Dedifferentiated amniotic fluid mesenchymal stem cell (primary cell): Measurements from ENCODE around the gene NOSTRIN.
"Not testable (repeated sequence)": the region's sequence is repeated elsewhere in the genome, so short reads cannot be mapped to it uniquely, and the experiment has no call there.

Experiments
- DNase-seq: peaks from one replicate; pipeline ENCODE4 v3.0.0-alpha.2; 2016; ENCODE audit errors: extremely low spot score

The NOSTRIN gene

GRCh38 chr2:168789776-168790175 lies 12.7 kb upstream of the NOSTRIN start:
- DNase-seq: no peak

- no peak for DNase-seq
Measured at GRCh38 chr2:168790226-168790902, 12.1 kb upstream of the NOSTRIN start.

GRCh38 chr2:168791140-168791539 lies 11.3 kb upstream of the NOSTRIN start:
- DNase-seq: not testable (repeated sequence)

GRCh38 chr2:168793596-168793995 lies 8.8 kb upstream of the NOSTRIN start:
- DNase-seq: no peak

- no peak for DNase-seq
Measured at GRCh38 chr2:168794968-168795367, 7.5 kb upstream of the NOSTRIN start.

- DNase-seq: no peak
Measured at GRCh38 chr2:168796090-168796577, 6.3 kb upstream of the NOSTRIN start.

DNA sequence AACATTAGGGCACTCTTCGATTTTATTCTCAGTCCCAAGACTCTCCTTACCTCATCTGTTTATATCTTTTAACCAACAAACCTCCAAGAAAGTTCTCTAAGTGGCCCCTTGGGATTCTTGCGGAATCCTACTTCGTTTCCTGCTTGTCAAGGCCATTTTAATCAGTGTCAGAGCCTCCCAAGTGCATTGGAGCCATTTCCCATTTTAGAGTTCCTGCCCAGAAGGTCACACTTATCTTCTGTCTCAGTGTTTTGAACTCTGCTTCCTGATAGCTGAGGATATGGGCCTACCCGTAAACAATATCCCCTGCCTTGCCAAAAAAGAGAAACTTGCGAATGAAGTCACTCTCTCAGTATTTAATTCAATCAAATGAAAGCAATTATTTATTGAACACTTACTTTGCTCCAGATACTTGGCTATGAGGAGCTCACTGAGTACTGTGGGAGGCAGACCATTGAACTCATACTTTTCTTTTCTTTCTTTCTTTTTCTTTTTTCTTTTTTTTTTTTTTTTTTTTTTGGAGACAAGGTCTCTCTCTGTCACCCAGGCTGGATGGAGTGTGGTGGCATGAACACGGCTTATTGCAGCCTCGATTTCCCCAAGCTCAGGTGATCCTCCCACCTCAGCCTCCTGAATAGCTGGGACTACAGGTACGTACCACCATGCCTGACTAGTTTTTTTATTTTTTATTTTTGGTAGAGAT lies 5.7 kb upstream of the NOSTRIN start:
- DNase-seq: no peak

GRCh38 chr2:168797286-168797655 lies 5.2 kb upstream of the NOSTRIN start:
- no peak for DNase-seq

DNA sequence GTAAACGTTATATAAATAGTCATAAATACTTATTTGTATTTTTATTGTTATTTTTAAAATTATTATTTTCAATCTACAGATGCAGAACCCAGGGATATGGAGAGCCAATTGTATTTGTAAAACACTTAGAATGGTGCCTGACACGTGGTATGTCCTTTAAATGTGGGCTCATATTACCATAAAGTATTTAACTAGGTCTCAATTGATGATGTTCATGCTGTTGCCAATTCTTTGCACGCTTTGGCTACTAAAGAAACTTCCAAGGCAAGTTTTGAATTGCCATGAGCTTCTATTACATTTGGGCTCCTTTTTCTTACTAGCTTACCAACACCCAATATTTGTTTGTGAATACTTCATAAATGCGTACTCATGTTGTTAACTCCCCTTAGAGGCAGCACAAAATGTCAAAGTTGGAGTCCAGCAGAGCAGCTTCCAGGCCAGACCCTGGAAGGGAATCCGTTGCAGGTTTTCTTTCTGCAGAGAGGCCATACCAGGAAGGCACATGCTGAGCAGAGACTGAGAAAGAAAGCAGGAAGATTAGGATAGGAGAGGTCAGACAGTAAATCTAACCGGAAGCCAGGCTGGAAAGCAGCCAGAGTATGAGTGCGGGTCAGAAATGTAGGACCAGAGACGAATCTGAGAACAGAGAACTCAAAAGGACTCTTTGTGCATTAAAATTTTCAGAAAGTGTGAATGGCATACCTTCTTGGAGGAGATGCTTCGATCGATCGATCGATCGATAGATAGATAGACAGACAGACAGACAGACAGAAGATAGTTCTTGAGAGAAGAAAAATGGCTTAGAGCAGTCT lies 4.2 kb upstream of the NOSTRIN start:
- no peak for DNase-seq

GRCh38 chr2:168798888-168799410 lies 3.5 kb upstream of the NOSTRIN start:
- no peak for DNase-seq

DNA sequence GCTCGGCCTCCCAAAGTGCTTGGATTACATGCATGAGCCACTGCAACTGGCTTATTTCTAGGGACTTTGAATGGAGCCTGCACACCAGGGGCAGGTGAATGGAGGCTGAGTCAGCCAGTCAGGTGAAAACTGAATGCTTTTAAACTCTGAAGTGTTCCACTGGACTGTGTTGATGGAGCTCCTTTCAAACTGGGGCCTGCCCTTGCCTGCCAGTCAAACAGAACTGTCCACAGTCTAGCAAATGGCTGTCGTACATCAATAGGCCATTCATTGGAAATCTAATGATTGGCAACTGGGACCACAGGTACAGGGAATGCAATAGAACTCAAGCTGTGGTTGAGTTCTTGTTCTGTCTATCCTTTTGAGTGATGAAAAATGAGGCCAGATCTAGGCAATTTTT lies 966 bp upstream of the NOSTRIN start:
- no peak for DNase-seq

DNA sequence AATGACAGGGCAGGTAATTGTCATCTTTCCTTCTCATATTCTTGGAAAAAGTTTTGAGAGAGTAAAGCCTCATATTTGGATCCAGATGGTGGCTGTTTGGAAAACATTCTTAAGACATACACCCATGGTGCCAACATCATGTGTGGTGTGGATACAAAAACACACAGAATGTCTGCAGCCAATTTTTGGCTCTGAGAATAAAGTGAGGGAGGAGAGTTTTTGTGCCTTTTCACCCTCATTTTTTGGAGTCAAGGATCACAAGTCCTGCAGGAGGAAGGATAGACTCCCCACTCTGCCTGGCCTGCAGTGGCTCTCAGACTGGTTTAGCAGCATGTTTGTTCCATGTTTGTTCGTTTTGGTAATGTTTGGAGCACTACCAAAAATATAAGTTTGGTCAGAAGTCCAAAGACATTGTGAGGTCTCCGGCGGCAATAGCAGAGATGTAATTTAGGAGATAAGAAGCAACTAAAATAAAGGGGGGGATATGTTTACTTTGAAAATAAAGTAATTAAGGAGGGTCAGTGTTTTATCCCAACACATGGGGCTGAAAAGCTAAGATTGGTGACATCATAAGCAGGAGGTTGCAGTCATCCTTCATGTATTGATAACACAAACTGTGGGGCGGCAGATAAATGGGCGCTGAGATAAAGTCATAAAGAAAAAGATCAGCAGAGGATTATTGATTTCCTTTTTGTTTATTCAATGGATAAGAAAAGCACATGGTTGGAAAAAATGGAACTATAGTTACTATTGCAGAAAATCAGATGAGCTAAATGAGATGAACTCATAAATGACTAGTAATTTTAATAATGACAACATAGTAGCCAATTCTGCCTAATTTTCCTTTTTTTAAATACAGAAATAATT lies 655 bp downstream of the NOSTRIN start:
- no peak for DNase-seq

- no peak for DNase-seq
Measured at GRCh38 chr2:168804214-168804613, 1.8 kb downstream of the NOSTRIN start.

DNA sequence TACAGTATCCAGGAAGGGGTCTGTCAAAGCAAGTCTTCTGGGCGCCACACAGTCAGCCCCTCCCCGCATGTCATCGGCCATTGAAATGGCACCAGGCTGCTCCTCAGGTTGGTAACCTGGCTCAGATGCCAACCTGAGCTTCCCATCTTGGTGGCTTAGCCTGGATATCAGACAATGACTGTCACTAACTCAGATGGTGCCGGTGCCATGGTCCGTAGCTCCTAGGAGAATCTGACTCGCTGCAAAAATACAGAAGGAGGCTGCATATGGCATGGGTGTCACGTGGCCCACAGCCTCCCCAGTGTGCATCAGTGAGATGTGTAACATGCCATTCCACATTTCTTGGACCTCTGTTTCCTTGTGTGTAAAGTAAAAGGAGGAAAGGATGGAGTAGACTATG lies 3.2 kb downstream of the NOSTRIN start:
- DNase-seq: no peak

GRCh38 chr2:168809537-168809936 lies 7.1 kb downstream of the NOSTRIN start:
- DNase-seq: no peak

DNA sequence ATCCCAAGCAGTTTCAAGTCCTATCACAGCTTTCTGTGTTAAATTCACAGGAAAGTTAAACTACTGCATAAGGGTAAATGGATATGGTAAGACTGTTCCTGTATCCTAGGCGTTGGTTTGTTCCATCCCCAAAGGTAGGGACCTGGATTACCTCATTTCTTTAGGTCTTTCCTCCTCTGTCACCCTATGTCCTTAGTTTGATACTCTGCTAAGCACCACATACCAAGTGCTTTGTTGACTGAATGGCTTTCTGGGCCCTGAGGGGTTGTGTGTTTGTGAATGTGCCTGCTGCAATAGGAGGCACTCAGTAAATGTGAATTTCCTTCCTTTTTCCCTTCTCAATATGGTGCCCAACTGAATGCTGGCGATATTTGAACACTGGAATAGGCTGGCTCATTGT lies 7.8 kb downstream of the NOSTRIN start:
- DNase-seq: no peak

- DNase-seq: no peak
Measured at GRCh38 chr2:168811696-168812095, 9.3 kb downstream of the NOSTRIN start.

DNA sequence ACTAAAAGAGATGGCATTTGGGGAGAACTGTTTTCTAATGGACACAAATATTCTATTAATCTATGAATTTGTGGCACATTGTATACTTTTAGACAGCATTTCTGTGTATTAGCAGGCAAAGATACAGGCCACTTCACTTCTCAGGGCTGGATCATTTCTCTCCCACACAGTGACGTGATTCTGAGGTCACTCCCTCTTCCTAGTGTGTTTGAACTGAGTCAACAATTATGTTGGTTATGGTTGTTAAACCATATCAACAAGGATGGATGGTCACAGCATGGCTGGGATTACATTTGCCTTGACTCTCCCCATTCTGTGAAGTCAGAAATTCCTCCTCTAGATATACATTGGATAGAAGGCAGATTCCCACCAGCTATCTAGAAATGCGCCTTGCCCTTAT lies 11.6 kb downstream of the NOSTRIN start:
- DNase-seq: no peak

DNA sequence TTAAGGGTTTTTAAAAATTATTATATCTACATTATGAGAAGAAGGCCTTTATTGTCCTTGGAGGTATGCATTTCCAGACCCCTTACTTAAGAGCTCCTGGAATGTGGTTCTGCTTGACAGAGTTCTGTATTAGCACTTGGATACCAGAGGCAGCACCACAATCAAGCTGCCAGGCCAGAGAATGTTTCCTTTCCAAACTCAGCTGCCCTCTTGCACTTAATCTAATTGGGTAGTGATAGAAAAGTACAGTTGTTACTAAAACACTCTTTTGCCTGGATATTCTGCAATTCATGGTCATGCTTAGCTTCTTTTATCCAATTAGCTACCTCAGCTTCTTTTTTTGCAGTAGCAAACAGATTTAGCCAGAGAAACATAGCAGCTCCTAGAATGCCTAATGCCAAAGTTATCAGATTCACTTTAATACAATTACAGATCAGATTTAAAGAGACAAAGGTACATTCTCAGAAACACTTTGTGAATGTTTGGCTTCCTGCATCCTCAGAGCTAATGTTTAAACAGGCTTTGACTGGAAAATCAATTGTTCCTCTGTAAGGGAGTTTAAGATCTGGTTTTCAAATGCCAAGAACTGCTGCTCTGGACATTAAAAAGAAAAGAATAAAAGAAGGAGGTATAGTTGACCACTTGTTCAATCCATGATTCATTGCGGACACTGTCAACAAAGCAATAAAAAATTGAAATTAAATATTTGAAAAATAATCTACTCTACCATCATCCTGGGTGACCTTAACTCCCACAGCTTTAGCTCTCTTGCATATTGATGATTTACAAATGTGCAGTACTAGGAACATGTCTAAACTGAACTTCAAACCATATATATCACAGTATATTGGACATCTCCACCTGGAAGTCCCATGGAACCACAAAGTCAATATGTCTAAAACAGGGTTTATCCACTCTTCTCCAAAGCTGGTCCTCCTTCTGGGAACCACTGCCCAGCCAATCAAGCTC lies 12.8 kb downstream of the NOSTRIN start:
- DNase-seq: no peak

GRCh38 chr2:168816369-168816768 lies 13.9 kb downstream of the NOSTRIN start:
- DNase-seq: peak; percentile 81
